ENCODE data around the gene TGFB2.

- TF ChIP-seq CTCF (conservative IDR thresholded peaks at IDR 0.05; ENCODE audit: low read depth, low read length) (no peak), EZH2 (IDR thresholded peaks at IDR 0.05; ENCODE audit: borderline replicate concordance, low read depth, low read length, poor library complexity, severe bottlenecking) (no peak)
These were observed 22.0 kb downstream of the TGFB2 start for GRCh38 chr1:218367118-218367517.

Data from A673 (cell line).